ENCODE measurements around the gene CLDN17. TPM values are rescaled to one million over a fixed set of nuclear protein-coding genes. Genes with fewer than 3 reads are reported as not detected.

Gene CLDN17
- polyA plus RNA-seq, 1 donor (not counting 4 experiments of a cell fraction or from before 2014, with no cell fraction given), result 0.28 TPM

- no peak for FAIRE-seq
- no peak for TF ChIP-seq CTCF (optimal IDR thresholded peaks at IDR 0.05 in 1 of 3, IDR thresholded peaks at IDR 0.05 in 1 of 3, conservative IDR thresholded peaks at IDR 0.05 in 1 of 3; ENCODE audit: extremely low read depth in 1 of 3, insufficient read depth in 2 of 3, low read length in 3 of 3)
- no peak for TF ChIP-seq EZH2 (IDR thresholded peaks at IDR 0.05; ENCODE audit: low read length)
Observed at GRCh38 chr21:30168086-30168485, 1.5 kb upstream of the CLDN17 start.

GRCh38 chr21:30166171-30166570 is 434 bp downstream of the CLDN17 start:
- Histone ChIP-seq H2AFZ (ENCODE audit: control insufficient read depth, low read length) (no peak overlapping the region), H3K27ac (ENCODE audit: control insufficient read depth, insufficient read depth, low read length) (no peak overlapping the region), H3K36me3 (ENCODE audit: control insufficient read depth in 2 of 2, extremely low read depth in 1 of 2, insufficient read depth in 2 of 2, low read length in 2 of 2) (no peaks in the 10 kb centered on the region), H3K79me2 (ENCODE audit: control insufficient read depth, insufficient read depth, low read length) (no peaks in the 10 kb centered on the region), H4K20me1 (ENCODE audit: control insufficient read depth, extremely low read depth, insufficient read depth, low read length) (no peaks in the 10 kb centered on the region), H3K27me3 (ENCODE audit: control insufficient read depth, extremely low read depth, insufficient read depth, low read length) (no peaks in the 10 kb centered on the region), H3K4me1 (ENCODE audit: control insufficient read depth, extremely low read depth, insufficient read depth, low read length) (peaks cover 11% of the 10 kb centered on the region), H3K4me2 (ENCODE audit: control insufficient read depth, extremely low read depth, insufficient read depth, low read depth, low read length) (no peak overlapping the region), H3K4me3 (ENCODE audit: control insufficient read depth in 2 of 3, extremely low read depth in 1 of 3, insufficient read depth in 2 of 3, low read depth in 1 of 3, low read length in 3 of 3) (no peak overlapping the region), H3K9me1 (ENCODE audit: control insufficient read depth, extremely low read depth, insufficient read depth, low read length) (no peaks in the 10 kb centered on the region), H3K9me3 (ENCODE audit: control insufficient read depth, low read depth, low read length) (no peaks in the 10 kb centered on the region), H3K9ac (ENCODE audit: control insufficient read depth, extremely low read depth, insufficient read depth, low read length) (no peak overlapping the region)
- TF ChIP-seq CTCF (optimal IDR thresholded peaks at IDR 0.05 in 1 of 3, IDR thresholded peaks at IDR 0.05 in 1 of 3, conservative IDR thresholded peaks at IDR 0.05 in 1 of 3; ENCODE audit: extremely low read depth in 1 of 3, insufficient read depth in 2 of 3, low read length in 3 of 3) (no peak), EZH2 (IDR thresholded peaks at IDR 0.05; ENCODE audit: low read length) (no peak)
- dilution Hi-C loops (cut with MboI; ENCODE audit: extremely low pct_ligation_motif_present, low sequenced_read_pairs), result no loop called here
- no peak for FAIRE-seq
- DNase-seq (ENCODE audit: low read depth, low spot score), result no peak

More at GRCh38 chr21:30168086-30168485, 1.5 kb upstream of the CLDN17 start:
- Histone ChIP-seq H3K9me3 (ENCODE audit: control insufficient read depth, low read depth, low read length) (no peaks in the 10 kb centered on the region), H3K36me3 (ENCODE audit: control insufficient read depth in 2 of 2, extremely low read depth in 1 of 2, insufficient read depth in 2 of 2, low read length in 2 of 2) (no peaks in the 10 kb centered on the region), H3K4me3 (ENCODE audit: control insufficient read depth in 2 of 3, extremely low read depth in 1 of 3, insufficient read depth in 2 of 3, low read depth in 1 of 3, low read length in 3 of 3) (no peak overlapping the region), H2AFZ (ENCODE audit: control insufficient read depth, low read length) (no peak overlapping the region), H3K4me1 (ENCODE audit: control insufficient read depth, extremely low read depth, insufficient read depth, low read length) (peaks cover 11% of the 10 kb centered on the region), H3K4me2 (ENCODE audit: control insufficient read depth, extremely low read depth, insufficient read depth, low read depth, low read length) (no peak overlapping the region), H4K20me1 (ENCODE audit: control insufficient read depth, extremely low read depth, insufficient read depth, low read length) (no peaks in the 10 kb centered on the region), H3K79me2 (ENCODE audit: control insufficient read depth, insufficient read depth, low read length) (no peaks in the 10 kb centered on the region), H3K27me3 (ENCODE audit: control insufficient read depth, extremely low read depth, insufficient read depth, low read length) (no peaks in the 10 kb centered on the region), H3K27ac (ENCODE audit: control insufficient read depth, insufficient read depth, low read length) (no peak overlapping the region), H3K9me1 (ENCODE audit: control insufficient read depth, extremely low read depth, insufficient read depth, low read length) (no peaks in the 10 kb centered on the region), H3K9ac (ENCODE audit: control insufficient read depth, extremely low read depth, insufficient read depth, low read length) (no peak overlapping the region)
- dilution Hi-C loops (cut with MboI; ENCODE audit: extremely low pct_ligation_motif_present, low sequenced_read_pairs), result no loop called here
- no peak for DNase-seq (ENCODE audit: low read depth, low spot score)

Measured in keratinocyte (primary cell).